GM19099 (cell line): ENCODE results near the gene ATXN3L.

Experiments used
- POLR2A ChIP-seq: IDR thresholded peaks from 3 replicates; pipeline ENCODE4 v1.6.1; 2011; ENCODE audit warnings: low read depth; ENCODE audit not compliant: insufficient read length; ENCODE audit errors: extremely low read depth

The ATXN3L gene

GRCh38 chrX:13327666-13328065 lies 7.8 kb upstream of the ATXN3L start:
- no peak for TF ChIP-seq POLR2A

- no peak for TF ChIP-seq POLR2A
Measured at GRCh38 chrX:13323241-13323640, 3.4 kb upstream of the ATXN3L start.

DNA sequence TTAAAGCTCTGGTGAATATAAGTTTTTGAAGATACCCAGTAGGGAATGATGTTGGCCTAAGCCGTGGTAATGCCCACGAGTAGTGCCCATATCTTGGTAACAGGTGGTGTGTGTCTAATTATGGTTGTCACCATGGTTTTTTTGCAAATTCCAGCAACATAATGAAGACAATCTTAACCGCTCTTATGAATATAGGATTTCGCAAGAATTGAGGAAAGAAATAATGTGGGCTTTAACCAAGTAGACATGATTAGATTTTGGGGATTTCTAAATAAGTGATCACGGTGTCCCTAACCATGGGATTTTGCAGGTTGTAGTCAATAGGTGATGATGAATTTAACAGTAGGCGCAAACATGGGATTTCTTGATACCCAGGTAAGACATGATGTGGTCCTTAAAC lies 2.5 kb downstream of the ATXN3L start:
- no peak for TF ChIP-seq POLR2A

DNA sequence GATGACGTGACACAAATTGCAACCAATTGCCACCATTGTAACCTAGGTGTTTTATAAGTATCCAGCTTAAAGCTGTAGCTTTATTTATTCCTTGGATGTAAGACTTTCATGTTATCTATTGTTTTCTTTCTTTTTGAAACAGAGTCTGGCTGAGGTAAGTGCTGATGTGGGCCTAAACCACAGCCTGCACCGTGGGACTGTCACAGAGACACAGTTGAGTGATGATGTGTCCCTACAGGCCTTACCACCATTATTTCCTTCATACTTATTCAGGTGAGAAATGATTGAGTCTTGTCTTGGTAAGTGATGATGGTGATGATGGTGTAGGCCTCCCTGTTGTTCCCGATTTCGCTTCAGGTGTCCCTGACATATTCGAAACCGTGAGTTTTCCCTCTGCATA lies 8.3 kb downstream of the ATXN3L start:
- no peak for TF ChIP-seq POLR2A

DNA sequence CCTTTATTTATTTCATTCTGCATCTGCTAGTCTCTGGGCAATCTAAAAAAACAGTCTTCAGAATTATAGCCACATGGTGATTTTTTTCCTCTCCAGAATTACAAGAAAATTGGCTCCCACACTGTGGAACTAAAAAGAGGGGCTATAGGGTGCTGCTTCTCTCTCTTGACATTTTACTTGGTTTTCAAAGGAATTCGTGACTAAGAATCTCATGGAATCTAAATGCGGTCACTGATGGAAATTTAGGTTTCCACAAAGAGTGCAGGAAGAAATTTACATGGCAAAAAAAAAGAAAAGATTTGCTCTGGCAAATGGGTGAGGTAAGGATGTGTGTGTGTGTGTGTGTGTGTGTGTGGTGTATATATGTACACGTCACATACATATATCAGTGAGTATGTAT lies 10.2 kb downstream of the ATXN3L start:
- no peak for TF ChIP-seq POLR2A

DNA sequence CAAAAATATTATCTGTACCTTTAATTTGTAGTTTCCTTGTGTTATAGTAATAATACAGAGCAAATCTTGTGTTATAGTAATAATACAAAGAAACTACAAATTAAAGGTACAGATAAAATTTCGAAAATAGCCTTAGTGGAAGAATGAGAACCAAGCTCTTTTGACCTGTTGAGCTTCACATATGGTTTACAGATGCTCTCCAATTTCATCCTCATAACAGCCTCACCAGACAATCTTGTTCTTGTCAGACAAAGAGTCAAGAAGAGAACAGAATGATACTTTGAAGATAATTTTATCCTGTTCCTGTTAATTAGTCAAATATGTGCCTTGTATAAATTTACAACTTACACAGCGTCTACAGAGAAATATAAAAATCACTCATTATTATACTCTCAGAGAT lies 12.8 kb downstream of the ATXN3L start:
- TF ChIP-seq POLR2A = no peak

DNA sequence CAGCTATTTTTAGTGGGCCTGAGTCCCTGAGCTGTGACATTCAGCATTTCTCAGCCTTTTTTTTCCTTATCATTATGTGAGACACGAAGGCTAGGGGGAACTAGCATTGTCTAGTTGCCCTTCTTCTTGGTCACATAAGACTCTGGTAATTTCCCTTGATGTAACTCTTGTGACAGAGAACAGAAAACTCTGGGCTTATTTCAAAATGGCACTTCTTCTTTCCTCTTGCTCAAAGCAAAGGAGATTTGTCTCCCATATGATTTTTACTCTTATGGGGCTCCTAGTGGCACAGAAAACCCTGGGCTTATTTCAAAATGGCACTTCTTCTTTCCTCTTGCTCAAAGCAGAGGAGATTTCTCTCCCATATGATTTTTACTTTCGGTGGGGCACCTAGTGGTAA lies 14.7 kb downstream of the ATXN3L start:
- TF ChIP-seq POLR2A = no peak

GRCh38 chrX:13304052-13304451 lies 15.8 kb downstream of the ATXN3L start:
- no peak for TF ChIP-seq POLR2A

- no peak for TF ChIP-seq POLR2A
Measured at GRCh38 chrX:13298836-13299235, 21.0 kb downstream of the ATXN3L start.

- no peak for TF ChIP-seq POLR2A
Measured at GRCh38 chrX:13295841-13296240, 24.0 kb downstream of the ATXN3L start.

DNA sequence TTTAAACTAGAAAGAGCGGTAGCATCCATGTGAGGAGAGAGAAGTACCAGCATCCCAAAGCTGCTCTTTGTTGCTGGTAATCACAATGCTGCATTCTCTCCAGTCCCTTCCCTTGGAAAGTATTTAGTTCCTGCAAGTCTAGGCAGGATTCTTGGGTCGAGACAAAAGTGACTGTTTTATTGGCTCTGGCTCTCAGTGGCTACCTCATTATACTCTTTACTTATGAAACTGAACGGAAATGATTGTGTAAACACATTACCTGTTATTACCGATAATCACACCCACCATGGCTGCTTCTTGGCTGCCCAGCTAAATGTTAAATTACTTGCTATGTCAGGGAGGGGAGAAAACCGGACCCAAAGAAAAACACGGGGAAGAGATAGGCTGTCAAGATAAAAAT lies 26.2 kb downstream of the ATXN3L start:
- no peak for TF ChIP-seq POLR2A

GRCh38 chrX:13290891-13291614 lies 28.8 kb downstream of the ATXN3L start:
- TF ChIP-seq POLR2A = no peak

- no peak for TF ChIP-seq POLR2A
Measured at GRCh38 chrX:13288671-13289070, 31.2 kb downstream of the ATXN3L start.

DNA sequence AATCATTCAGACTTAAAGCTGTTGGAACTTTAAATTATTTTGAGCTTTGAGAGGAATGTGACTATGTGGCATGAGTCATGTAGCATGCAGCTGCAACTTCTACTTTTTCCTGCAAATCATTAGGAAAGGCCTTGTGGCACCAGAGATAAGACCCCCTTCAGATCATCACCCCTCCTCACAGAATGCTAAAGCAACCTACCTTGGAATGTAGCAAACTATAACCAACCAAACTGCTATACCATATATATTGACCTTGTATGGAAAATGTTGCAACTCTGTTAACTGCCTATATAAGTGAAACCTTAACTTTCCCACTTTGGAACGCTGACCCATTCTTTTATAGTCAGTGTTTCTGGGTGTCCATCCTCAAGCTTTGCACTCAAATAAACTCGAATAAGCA lies 32.0 kb downstream of the ATXN3L start:
- no peak for TF ChIP-seq POLR2A

- no peak for TF ChIP-seq POLR2A
Measured at GRCh38 chrX:13285693-13286092, 34.2 kb downstream of the ATXN3L start.

GRCh38 chrX:13285229-13285628 lies 34.6 kb downstream of the ATXN3L start:
- TF ChIP-seq POLR2A = no peak

DNA sequence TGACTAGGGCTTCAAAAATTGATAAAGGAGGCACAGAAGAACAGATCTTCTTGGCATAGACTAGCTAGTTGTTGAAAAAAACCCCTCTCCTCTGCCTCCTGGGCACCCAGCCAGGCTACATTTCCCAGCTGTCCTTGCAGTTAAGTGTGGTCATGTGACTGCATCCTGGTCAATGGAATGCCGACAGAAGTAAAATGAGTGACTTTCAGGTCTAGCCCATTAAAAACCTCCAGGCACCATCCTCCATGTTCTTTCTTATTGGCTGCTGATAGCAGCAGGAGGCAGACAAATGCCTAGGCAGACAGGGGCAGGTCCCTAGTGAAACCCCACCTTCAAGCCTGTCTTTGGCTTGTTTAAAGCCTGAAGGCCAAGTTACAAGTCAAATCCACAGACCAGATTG lies 35.3 kb downstream of the ATXN3L start:
- no peak for TF ChIP-seq POLR2A
